Brain microvascular endothelial cell (primary cell): ENCODE results near the gene HSPB2.

Experiments
- DNase-seq: peaks from one replicate; pipeline ENCODE4 v3.0.0-alpha.2; 2020
- H3K27ac ChIP-seq: fragments of 250-450 bp; sonication (Bioruptor Pico); 2 replicates; pipeline ENCODE4 v1.5.1; 2020; ENCODE audit warnings: mild to moderate bottlenecking, moderate library complexity
- H3K27me3 ChIP-seq: fragments of 250-450 bp; sonication (Bioruptor Pico); replicated peaks from 2 replicates; pipeline ENCODE4 v1.5.1; 2020; ENCODE audit warnings: mild to moderate bottlenecking
- H3K36me3 ChIP-seq: fragments of 250-450 bp; sonication (Bioruptor Pico); replicated peaks from 2 replicates; pipeline ENCODE4 v1.5.1; 2020; ENCODE audit warnings: mild to moderate bottlenecking
- H3K4me3 ChIP-seq: 2 replicates; pipeline ENCODE4 v1.5.1; 2011; ENCODE audit warnings: low read depth, mild to moderate bottlenecking, control low read depth, low read length, moderate library complexity
- CTCF ChIP-seq: IDR thresholded peaks from 2 replicates; pipeline ENCODE4 v1.5.1; 2011; ENCODE audit warnings: low read depth, mild to moderate bottlenecking, moderate library complexity, low read length, control low read depth, inconsistent platforms; ENCODE audit errors: missing control alignments
- in situ Hi-C: cut with HindIII; loops from 2 replicates; pipeline ENCODE4 v1.10.0; 2017; ENCODE audit warnings: low sequenced_read_pairs, low pct_ligation_motif_present

HSPB2 gene

GRCh38 chr11:111917312-111917711 is 4.8 kb downstream of the HSPB2 start:
- Histone ChIP-seq H3K27me3 (no peaks in the 10 kb centered on the region), H3K4me3 (no peak overlapping the region), H3K36me3 (no peaks in the 10 kb centered on the region), H3K27ac (no peak overlapping the region)
- no peak for TF ChIP-seq CTCF
- in situ Hi-C loops, result no loop called here
- no peak for DNase-seq

GRCh38 chr11:111917788-111918187 is 5.3 kb downstream of the HSPB2 start:
- H3K4me3 ChIP-seq, result no peak overlapping the region
- in situ Hi-C loops, result no loop called here
- no peak for DNase-seq

GRCh38 chr11:111918390-111919256 is 6.1 kb downstream of the HSPB2 start, which contains the start of gene C11orf52:
Gene C11orf52, plus strand, starts transcription at chr11:111918913. Its CDS starts 60 bp downstream, at chr11:111918973.
- Histone ChIP-seq H3K36me3 (no peaks in the 10 kb centered on the region), H3K27me3 (no peaks in the 10 kb centered on the region), H3K27ac (no peak within 1 kb of the TSS), H3K4me3 (no peak within 1 kb of the TSS)
- in situ Hi-C loops, result no loop called here
- no peak for TF ChIP-seq CTCF
- DNase-seq, result no peak

More at GRCh38 chr11:111917788-111918187, 5.3 kb downstream of the HSPB2 start:
- Histone ChIP-seq H3K27me3 (no peaks in the 10 kb centered on the region), H3K27ac (no peak overlapping the region), H3K36me3 (no peaks in the 10 kb centered on the region)
- no peak for TF ChIP-seq CTCF

- H3K27ac ChIP-seq, result no peak overlapping the region
- H3K4me3 ChIP-seq, result no peak overlapping the region
- H3K27me3 ChIP-seq, result no peaks in the 10 kb centered on the region
- DNase-seq, result no peak
- TF ChIP-seq CTCF, result no peak
- in situ Hi-C loops, result no loop called here
- H3K36me3 ChIP-seq, result no peaks in the 10 kb centered on the region
Observed at GRCh38 chr11:111920908-111921307, 8.4 kb downstream of the HSPB2 start.

GRCh38 chr11:111921541-111922230 is 9.2 kb downstream of the HSPB2 start:
- in situ Hi-C loops, result no loop called here
- Histone ChIP-seq H3K27me3 (no peaks in the 10 kb centered on the region), H3K36me3 (no peaks in the 10 kb centered on the region), H3K27ac (no peak overlapping the region), H3K4me3 (no peak overlapping the region)
- DNase-seq, result no peak
- no peak for TF ChIP-seq CTCF
